Measurements from ENCODE around the gene SLC29A1.

- TF ChIP-seq PPARA (CRISPR knock-in tag; IDR thresholded peaks at IDR 0.05; ENCODE audit: borderline replicate concordance) (no peak), SNAI2 (CRISPR knock-in tag; IDR thresholded peaks at IDR 0.05) (no peak), CSDC2 (CRISPR knock-in tag; IDR thresholded peaks at IDR 0.05) (no peak), ZFP3 (CRISPR knock-in tag; IDR thresholded peaks at IDR 0.05) (no peak), BACH2 (CRISPR knock-in tag; IDR thresholded peaks at IDR 0.05; ENCODE audit: borderline replicate concordance) (no peak), PATZ1 (CRISPR knock-in tag; IDR thresholded peaks at IDR 0.05; ENCODE audit: borderline replicate concordance) (no peak), TCF4 (CRISPR knock-in tag; IDR thresholded peaks at IDR 0.05; ENCODE audit: borderline replicate concordance) (no peak)
These were observed 37.3 kb downstream of the SLC29A1 start for GRCh38 chr6:44260451-44261297.
